Effector memory CD4-positive, alpha-beta T cell (primary cell): Measurements from ENCODE around the gene IGSF3.
"Not testable (repeated sequence)": the region's sequence is repeated elsewhere in the genome, so short reads cannot be mapped to it uniquely, and the experiment has no call there.

ENCODE experiments used
- DNase-seq, 3 donors: peaks; one replicate each; pipeline ENCODE4 v3.0.0-alpha.2; 2020
- H3K27ac ChIP-seq: 2 replicates; pipeline ENCODE4 v1.7.0; 2013; ENCODE audit warnings: mild to moderate bottlenecking, low read length, moderate library complexity; ENCODE audit not compliant: insufficient read depth, poor library complexity, severe bottlenecking
- H3K27me3 ChIP-seq: replicated peaks from 2 replicates; pipeline ENCODE4 v1.7.0; 2013; ENCODE audit warnings: mild to moderate bottlenecking, low read length; ENCODE audit not compliant: insufficient read depth, control insufficient read depth, poor library complexity, severe bottlenecking
- H3K36me3 ChIP-seq: 2 replicates; pipeline ENCODE4 v1.7.0; 2013; ENCODE audit warnings: mild to moderate bottlenecking, low read length, moderate library complexity; ENCODE audit not compliant: control insufficient read depth, insufficient read depth
- H3K4me1 ChIP-seq: 2 replicates; pipeline ENCODE4 v1.7.0; 2013; ENCODE audit warnings: low read length, mild to moderate bottlenecking; ENCODE audit not compliant: control insufficient read depth, insufficient read depth, poor library complexity, severe bottlenecking
- H3K4me3 ChIP-seq: 2 replicates; pipeline ENCODE4 v1.7.0; 2013; ENCODE audit warnings: low read length, low read depth, mild to moderate bottlenecking; ENCODE audit not compliant: insufficient read depth, poor library complexity, severe bottlenecking
- H3K9me3 ChIP-seq: 2 replicates; pipeline ENCODE4 v1.7.0; 2013; ENCODE audit warnings: mild to moderate bottlenecking, low read length, moderate library complexity; ENCODE audit not compliant: control insufficient read depth

The IGSF3 gene

DNA sequence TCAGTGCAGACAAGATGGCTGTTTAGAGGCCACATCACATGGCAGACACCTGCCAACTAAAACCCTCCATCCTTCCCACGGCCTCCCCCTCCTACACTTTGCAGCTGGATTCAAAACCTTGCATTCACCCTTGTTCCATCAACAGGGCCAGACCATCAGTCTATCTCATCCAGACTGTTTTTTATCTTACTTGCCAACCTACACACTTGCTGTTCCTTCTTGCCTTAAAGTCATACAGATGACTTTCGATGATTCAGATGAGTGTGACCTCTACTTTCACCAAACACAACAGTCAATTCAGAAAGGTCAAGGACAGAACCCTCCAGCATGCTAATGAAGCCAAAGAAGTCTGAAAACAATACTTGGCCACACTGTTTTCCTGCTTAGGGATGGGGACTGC is 29.9 kb downstream of the IGSF3 start:
- H3K27me3 ChIP-seq, DNase-seq, H3K9me3 ChIP-seq, H3K4me3 ChIP-seq, H3K36me3 ChIP-seq, H3K27ac ChIP-seq, H3K4me1 ChIP-seq: not testable (repeated sequence)

DNA sequence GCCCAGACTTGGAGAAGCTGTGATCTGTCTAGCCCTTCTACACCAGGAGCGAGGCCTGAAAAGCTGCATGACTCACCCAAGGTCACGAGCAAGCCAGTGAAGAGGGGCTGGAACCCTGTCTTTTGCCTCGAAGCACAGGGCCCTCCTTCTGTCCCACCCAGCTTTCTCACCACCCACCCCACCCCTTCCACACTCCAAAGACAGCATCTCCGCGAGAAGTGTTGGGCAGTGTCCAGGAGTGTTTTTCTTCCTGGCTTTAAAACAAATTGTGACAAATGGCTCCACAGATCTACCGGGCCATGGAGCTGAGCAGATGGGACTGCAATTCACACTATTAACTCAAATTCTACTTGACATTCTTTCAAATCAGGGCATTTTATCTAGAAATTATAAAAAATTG is 30.9 kb downstream of the IGSF3 start:
- not testable (repeated sequence) for H3K36me3 ChIP-seq, H3K4me3 ChIP-seq, DNase-seq, H3K9me3 ChIP-seq, H3K27me3 ChIP-seq, H3K27ac ChIP-seq, H3K4me1 ChIP-seq

DNA sequence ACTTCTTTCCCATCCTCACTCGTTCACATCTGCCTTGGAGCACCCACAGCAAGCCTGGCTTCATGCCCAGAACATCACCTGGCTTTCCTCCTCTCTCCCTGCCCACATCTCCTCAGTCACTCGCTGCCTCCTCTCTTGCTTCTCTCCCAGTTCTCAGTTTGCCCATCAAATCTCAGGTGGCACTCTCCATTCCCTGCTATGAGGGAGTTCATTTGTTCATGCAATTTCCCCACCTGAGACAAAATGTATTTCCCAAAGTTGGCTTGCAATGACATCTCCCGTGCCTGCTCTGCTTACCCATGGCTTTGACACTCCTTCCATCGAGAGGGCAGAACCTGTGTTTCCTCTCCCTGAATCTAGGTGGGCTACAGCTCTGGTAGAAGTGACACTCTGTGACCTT is 33.1 kb downstream of the IGSF3 start:
- not testable (repeated sequence) for H3K27ac ChIP-seq, DNase-seq, H3K27me3 ChIP-seq, H3K4me3 ChIP-seq, H3K4me1 ChIP-seq, H3K36me3 ChIP-seq, H3K9me3 ChIP-seq

DNA sequence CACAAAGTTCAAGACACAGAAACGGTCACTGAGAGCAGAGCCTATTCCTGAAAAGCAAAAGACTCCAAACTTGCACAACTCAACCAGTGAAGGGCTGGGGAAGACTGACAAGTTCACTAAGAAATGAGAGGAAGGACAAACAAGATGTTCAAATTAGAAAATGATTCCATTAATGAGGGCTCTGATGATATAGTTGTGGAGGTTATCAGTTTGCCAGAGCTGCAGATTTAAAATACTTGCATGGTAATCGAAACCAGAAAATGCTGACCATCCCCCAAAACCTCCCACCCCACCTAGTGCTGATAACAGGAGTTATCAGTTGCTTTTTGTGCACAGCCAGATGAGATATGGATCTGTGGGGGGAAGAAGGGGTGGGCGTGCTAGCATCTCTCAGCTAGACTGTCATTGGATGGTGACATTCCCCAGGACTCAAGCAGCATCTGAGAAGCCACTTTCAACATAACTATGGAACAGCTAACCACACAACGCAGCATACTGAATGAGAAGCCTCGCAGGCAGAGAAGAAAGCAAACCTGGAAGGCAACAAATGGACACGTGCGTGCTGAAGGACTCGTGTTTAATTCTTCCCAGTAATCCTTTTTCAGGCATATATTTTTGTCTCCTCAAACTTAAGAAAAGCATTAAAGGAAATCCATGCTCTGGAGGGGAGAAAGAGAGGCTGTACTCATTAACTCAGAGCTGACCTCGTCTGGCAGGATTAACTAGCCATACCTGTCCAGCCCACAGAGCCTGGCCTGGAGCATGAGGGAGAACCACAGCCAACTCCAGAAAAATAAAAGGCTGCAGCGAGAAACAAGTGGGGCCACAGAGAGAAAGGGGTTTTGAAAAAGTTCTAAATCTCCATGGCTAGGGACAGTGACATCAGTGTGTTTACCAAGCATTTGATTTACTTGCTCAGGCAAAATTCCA is 35.3 kb downstream of the IGSF3 start:
- not testable (repeated sequence) for DNase-seq, H3K4me3 ChIP-seq, H3K27ac ChIP-seq, H3K4me1 ChIP-seq, H3K36me3 ChIP-seq, H3K9me3 ChIP-seq, H3K27me3 ChIP-seq

DNA sequence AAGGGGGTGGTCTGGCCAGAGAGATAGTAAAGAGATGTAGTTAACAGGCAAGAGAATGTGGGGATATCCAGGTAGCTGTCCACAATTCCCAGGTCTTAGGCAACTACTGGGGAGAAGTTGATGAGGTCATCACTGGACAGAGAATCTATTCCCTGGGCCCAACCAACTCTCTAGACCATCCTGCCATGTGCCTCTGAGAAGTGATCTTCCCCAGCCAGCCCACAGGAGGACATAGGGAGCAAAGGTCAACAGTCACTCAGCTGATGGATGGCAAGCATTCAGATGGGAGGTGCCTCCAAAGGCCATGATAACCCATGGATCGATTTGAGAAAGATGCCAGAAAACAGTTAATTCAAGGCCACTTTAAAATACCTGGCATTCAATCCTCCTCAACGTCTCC is 36.0 kb downstream of the IGSF3 start:
- not testable (repeated sequence) for H3K36me3 ChIP-seq, H3K4me3 ChIP-seq, H3K27ac ChIP-seq, H3K9me3 ChIP-seq, DNase-seq, H3K27me3 ChIP-seq, H3K4me1 ChIP-seq

DNA sequence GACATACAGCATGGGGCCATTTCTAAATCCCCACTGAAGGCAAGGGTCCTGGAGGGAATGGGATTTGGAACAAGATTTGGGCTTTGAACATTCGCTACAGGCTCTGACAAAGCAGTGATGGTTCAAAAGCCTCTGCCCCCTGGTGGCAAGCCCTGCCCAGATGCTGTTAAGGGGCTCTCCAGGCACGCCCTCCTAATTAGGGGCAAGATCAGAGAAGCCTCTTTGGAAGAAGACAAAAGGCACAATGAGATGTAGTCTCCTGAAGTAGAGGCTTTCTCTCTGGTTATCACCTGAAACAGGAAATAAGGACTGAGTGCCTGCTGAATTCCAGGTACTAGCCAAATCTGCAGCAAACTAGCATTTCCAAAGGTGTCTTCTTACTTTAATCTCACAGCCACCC is 37.5 kb downstream of the IGSF3 start:
- not testable (repeated sequence) for H3K36me3 ChIP-seq, DNase-seq, H3K4me1 ChIP-seq, H3K9me3 ChIP-seq, H3K4me3 ChIP-seq, H3K27ac ChIP-seq, H3K27me3 ChIP-seq

DNA sequence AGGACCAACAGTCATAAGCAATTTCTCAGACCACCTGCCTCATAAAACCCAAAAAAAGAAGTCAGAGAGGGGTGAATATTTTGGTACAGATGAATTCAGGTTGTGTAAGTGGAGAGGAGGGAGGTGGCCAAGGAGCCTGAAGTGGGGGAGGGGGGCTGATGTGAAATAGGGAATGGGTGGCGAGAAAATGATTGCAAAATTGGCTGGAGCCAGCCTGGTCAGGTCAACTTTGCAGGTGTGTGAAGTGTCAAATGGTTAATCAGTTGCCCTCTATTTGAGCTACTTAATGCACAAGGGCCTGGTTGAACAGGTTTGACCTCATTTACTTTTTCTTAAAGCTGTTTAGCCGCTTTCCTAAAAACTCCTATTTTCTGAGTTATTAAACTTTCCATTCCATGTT is 38.1 kb downstream of the IGSF3 start:
- H3K4me1 ChIP-seq, H3K27me3 ChIP-seq, H3K9me3 ChIP-seq, H3K36me3 ChIP-seq, H3K4me3 ChIP-seq, H3K27ac ChIP-seq, DNase-seq: not testable (repeated sequence)

DNA sequence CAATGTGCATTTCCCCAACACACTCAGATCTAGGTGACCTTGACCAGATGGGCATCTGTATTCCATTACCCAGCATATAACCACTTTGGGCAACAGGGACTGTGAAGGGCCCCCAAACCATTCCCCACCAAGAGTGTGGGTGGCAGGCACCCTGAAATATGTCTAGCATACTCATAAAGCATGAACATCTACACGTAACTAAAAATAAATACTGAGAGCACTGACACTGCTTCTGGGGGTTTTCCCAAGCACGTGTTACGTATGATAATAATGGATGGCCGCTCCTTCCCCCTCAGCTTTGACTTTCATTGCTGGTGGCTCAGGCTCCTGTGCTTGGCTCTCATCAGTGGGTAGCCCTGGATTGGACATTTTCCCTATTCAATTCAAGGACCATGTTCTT is 39.1 kb downstream of the IGSF3 start:
- no peaks in the 10 kb centered on the region for H3K27me3 ChIP-seq

DNA sequence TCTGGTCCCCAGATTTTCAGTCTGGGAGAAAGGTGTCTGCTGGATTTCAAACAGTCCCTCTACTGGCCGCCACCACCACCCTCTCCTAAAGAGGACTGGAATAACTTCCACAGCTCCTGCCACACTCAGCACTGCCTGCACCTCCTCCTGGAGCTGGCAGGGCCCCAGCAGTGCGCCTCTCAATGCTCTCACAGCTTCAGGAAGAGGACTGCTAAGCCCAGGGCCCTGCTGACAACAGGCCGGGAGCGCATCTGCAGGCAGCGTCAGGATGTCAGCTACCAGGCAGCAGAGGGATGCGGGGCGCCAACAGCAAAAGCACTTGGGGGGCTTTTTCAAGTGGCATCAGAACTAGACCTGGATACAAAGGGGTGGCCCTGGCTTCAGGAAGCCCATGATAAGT is 40.2 kb downstream of the IGSF3 start:
- not testable (repeated sequence) for H3K27me3 ChIP-seq, DNase-seq, H3K36me3 ChIP-seq, H3K4me3 ChIP-seq, H3K27ac ChIP-seq, H3K4me1 ChIP-seq, H3K9me3 ChIP-seq

More for the DNA sequence above, 39.1 kb downstream of the IGSF3 start:
- Histone ChIP-seq H3K4me3 (no peak overlapping the region), H3K36me3 (no peaks in the 10 kb centered on the region), H3K27ac (no peak overlapping the region), H3K9me3 (no peaks in the 10 kb centered on the region), H3K4me1 (no peaks in the 10 kb centered on the region)
- DNase-seq, result no peak

DNA sequence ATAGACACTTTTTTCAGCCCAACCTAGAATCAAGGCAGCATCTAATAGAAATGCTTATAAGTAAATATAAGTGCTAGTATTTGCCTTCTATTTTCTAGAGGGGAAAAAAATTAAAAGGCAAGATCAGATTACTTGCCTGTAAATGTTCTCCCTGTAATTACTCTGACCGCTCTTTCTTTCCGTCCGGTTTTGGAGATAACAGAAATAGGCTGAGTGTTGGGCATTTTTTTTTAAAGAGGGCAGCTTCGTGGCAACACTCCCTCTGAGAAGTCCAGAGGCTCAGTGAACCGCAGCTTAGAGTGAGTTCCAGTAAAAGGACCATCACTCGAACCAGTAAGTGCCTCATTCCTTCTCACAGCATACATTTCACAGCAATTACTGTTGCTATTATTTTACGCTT is 40.6 kb downstream of the IGSF3 start:
- H3K4me3 ChIP-seq, H3K27me3 ChIP-seq, H3K9me3 ChIP-seq, H3K36me3 ChIP-seq, DNase-seq, H3K4me1 ChIP-seq, H3K27ac ChIP-seq: not testable (repeated sequence)
